Keratinocyte (primary cell): Measurements from ENCODE around the gene TMA7B. TPM values are rescaled to one million over a fixed set of nuclear protein-coding genes. Genes with fewer than 3 reads are reported as not detected.

Experiments
- DNase-seq: peaks from one replicate; pipeline ENCODE4 v3.0.0-alpha.2; 2011; ENCODE audit warnings: low read depth, missing footprints, low spot score
- FAIRE-seq: peaks from 2 replicates; lab custom pipeline; 2011; peaks lifted over from hg19 to GRCh38; lab: Jason Lieb, UNC
- H2AFZ ChIP-seq: 2 replicates; pipeline ENCODE4 v1.6.0; 2012; ENCODE audit warnings: low read length, control low read depth, inconsistent platforms; ENCODE audit not compliant: control insufficient read depth
- H3K27ac ChIP-seq: 2 replicates; pipeline ENCODE4 v1.5.1; 2011; ENCODE audit warnings: low read length; ENCODE audit not compliant: control insufficient read depth, insufficient read depth
- H3K27me3 ChIP-seq: 3 replicates; pipeline ENCODE4 v1.6.0; 2011; ENCODE audit warnings: low read length; ENCODE audit not compliant: control insufficient read depth, insufficient read depth; ENCODE audit errors: extremely low read depth
- H3K36me3 ChIP-seq, 2 experiments: 2 replicates in 1 of 2; 3 replicates in 1 of 2; pipeline ENCODE4 v1.5.1; 2011; ENCODE audit warnings: low read length in 2 of 2, mild to moderate bottlenecking in 1 of 2; ENCODE audit not compliant: control insufficient read depth in 2 of 2, insufficient read depth in 2 of 2; ENCODE audit errors: extremely low read depth in 1 of 2
- H3K4me1 ChIP-seq: 3 replicates; pipeline ENCODE4 v1.5.1; 2011; ENCODE audit warnings: low read length; ENCODE audit not compliant: control insufficient read depth, insufficient read depth; ENCODE audit errors: extremely low read depth
- H3K4me2 ChIP-seq: 3 replicates; pipeline ENCODE4 v1.6.0; 2011; ENCODE audit warnings: low read depth, low read length; ENCODE audit not compliant: control insufficient read depth, insufficient read depth; ENCODE audit errors: extremely low read depth
- H3K4me3 ChIP-seq, 3 experiments: fragments of 200-600 bp in 1 of 3; sonication (generic) in 1 of 3; 2 replicates in 2 of 3; 3 replicates in 1 of 3; pipeline ENCODE4 v1.5.1; 2011 to 2016; ENCODE audit warnings: low read length in 3 of 3, mild to moderate bottlenecking in 3 of 3, control low read depth in 2 of 3, inconsistent platforms in 1 of 3, low read depth in 1 of 3, mixed read lengths in 1 of 3, mixed run types in 1 of 3, moderate library complexity in 1 of 3; ENCODE audit not compliant: control insufficient read depth in 2 of 3, insufficient read depth in 2 of 3; ENCODE audit errors: extremely low read depth in 1 of 3
- H3K79me2 ChIP-seq: 2 replicates; pipeline ENCODE4 v1.6.0; 2012; ENCODE audit warnings: low read length; ENCODE audit not compliant: control insufficient read depth, insufficient read depth
- H3K9ac ChIP-seq: 3 replicates; pipeline ENCODE4 v1.6.0; 2011; ENCODE audit warnings: low read length; ENCODE audit not compliant: control insufficient read depth, insufficient read depth; ENCODE audit errors: extremely low read depth
- H3K9me1 ChIP-seq: 3 replicates; pipeline ENCODE4 v1.6.0; 2011; ENCODE audit warnings: low read length; ENCODE audit not compliant: control insufficient read depth, insufficient read depth; ENCODE audit errors: extremely low read depth
- H3K9me3 ChIP-seq: 2 replicates; pipeline ENCODE4 v1.5.1; 2012; ENCODE audit warnings: low read depth, low read length; ENCODE audit not compliant: control insufficient read depth
- H4K20me1 ChIP-seq: 3 replicates; pipeline ENCODE4 v1.6.0; 2011; ENCODE audit warnings: low read length; ENCODE audit not compliant: control insufficient read depth, insufficient read depth; ENCODE audit errors: extremely low read depth
- EZH2 ChIP-seq: IDR thresholded peaks from one replicate; pipeline ENCODE4 v1.6.1; 2012; ENCODE audit warnings: inconsistent platforms, mild to moderate bottlenecking, low read length, moderate library complexity
- dilution Hi-C: fragments of 300-500 bp; cut with MboI; formaldehyde crosslinking; loops from one replicate; pipeline ENCODE4 v1.7.0; 2020; ENCODE audit warnings: low sequenced_read_pairs; ENCODE audit not compliant: extremely low pct_ligation_motif_present
- polyA plus RNA-seq, 5 experiments: library from polyadenylated mRNA; depleted of rRNA in 3 of 5; stranded (reverse) in 3 of 5; stranded (forward) in 1 of 5; unstranded in 1 of 5; fragments of >200 nt; gene quantifications; 1 replicate in 1 of 5; 2 replicates in 3 of 5; 3 replicates in 1 of 5; pipeline versions ENCODE4 v1.2.1 to v1.2.3, GENCODE V29; 2011 to 2012; ENCODE audit warnings: missing spikeins in 2 of 5, low read depth in 1 of 5, low replicate concordance in 1 of 5
- TF ChIP-seq, protein P1 (sequence below), 3 experiments: IDR thresholded peaks in 1 of 3; conservative IDR thresholded peaks in 1 of 3; optimal IDR thresholded peaks in 1 of 3; 2 replicates in 2 of 3; 3 replicates in 1 of 3; pipeline versions ENCODE3 to v1.5.1; 2011; ENCODE audit warnings: low read length in 3 of 3, mild to moderate bottlenecking in 3 of 3, moderate library complexity in 2 of 3, control low read depth in 1 of 3, inconsistent platforms in 1 of 3; ENCODE audit not compliant: insufficient read depth in 2 of 3; ENCODE audit errors: extremely low read depth in 1 of 3

Gene TMA7B
- polyA plus RNA-seq, 1 donor (not counting 4 experiments of a cell fraction or from before 2014, with no cell fraction given): not detected

DNA sequence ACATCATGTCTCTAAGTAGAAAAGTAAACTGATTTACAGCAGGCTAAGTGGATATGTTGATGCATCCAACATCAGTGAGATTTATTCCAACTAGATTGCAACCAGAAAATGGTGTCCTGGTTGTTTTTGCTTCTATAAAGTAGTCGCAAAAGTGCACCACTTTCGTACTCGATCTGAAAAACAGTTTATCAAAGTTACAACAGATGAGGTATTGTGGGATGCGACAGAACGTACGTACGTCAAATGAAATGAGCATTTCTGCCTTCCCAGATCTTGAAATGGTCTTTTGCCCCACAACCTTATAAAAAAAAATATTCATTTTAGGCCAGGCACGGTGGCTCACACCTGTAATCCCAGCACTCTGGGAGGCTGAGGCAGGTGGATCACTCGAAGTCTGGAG is 45.6 kb upstream of the TMA7B start:
- H3K9ac ChIP-seq: no peak overlapping the region
- H3K27ac ChIP-seq: no peak overlapping the region
- no peaks in the 10 kb centered on the region for H3K9me3 ChIP-seq
- DNase-seq: no peak
- H3K4me3 ChIP-seq: no peak overlapping the region
- H3K79me2 ChIP-seq: no peaks in the 10 kb centered on the region
- peaks cover 25% of the 10 kb centered on the region for H3K27me3 ChIP-seq
- TF ChIP-seq EZH2: no peak
- TF ChIP-seq, protein P1, sequence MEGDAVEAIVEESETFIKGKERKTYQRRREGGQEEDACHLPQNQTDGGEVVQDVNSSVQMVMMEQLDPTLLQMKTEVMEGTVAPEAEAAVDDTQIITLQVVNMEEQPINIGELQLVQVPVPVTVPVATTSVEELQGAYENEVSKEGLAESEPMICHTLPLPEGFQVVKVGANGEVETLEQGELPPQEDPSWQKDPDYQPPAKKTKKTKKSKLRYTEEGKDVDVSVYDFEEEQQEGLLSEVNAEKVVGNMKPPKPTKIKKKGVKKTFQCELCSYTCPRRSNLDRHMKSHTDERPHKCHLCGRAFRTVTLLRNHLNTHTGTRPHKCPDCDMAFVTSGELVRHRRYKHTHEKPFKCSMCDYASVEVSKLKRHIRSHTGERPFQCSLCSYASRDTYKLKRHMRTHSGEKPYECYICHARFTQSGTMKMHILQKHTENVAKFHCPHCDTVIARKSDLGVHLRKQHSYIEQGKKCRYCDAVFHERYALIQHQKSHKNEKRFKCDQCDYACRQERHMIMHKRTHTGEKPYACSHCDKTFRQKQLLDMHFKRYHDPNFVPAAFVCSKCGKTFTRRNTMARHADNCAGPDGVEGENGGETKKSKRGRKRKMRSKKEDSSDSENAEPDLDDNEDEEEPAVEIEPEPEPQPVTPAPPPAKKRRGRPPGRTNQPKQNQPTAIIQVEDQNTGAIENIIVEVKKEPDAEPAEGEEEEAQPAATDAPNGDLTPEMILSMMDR (optimal IDR thresholded peaks at IDR 0.05 in 1 of 3, IDR thresholded peaks at IDR 0.05 in 1 of 3, conservative IDR thresholded peaks at IDR 0.05 in 1 of 3; ENCODE audit: extremely low read depth in 1 of 3, insufficient read depth in 2 of 3, low read length in 3 of 3): no peak
- dilution Hi-C loops: no loop called here
- no peaks in the 10 kb centered on the region for H3K36me3 ChIP-seq
- H3K9me1 ChIP-seq: no peaks in the 10 kb centered on the region
- H3K4me2 ChIP-seq: no peak overlapping the region
- no peak for FAIRE-seq
- H4K20me1 ChIP-seq: no peaks in the 10 kb centered on the region
- no peaks in the 10 kb centered on the region for H3K4me1 ChIP-seq
- no peak overlapping the region for H2AFZ ChIP-seq

DNA sequence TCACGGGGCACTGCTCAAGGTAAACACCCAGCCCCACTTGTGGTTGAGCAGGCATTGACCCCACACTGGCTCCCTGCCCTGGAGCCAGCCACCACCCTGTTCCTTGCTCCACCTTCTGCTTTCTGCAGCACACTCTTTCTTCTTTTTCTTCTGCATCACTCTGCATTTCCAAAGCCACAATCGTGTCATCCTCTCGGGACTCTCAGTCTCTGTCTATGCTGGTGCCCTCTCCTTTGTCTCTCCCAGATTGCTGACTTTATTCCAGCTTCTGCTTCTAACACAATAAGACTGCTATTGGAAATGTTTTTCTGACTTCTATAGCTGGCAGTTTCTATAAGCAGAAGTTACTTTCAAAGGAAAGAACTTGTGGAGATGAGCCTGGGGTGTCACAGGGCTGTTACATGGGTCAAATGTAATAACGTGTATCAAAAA is 44.9 kb upstream of the TMA7B start:
- FAIRE-seq (no peak), DNase-seq (no peak)
- dilution Hi-C loops: no loop called here
- TF ChIP-seq EZH2: no peak
- TF ChIP-seq, protein P1 (optimal IDR thresholded peaks at IDR 0.05 in 1 of 3, IDR thresholded peaks at IDR 0.05 in 1 of 3, conservative IDR thresholded peaks at IDR 0.05 in 1 of 3; ENCODE audit: extremely low read depth in 1 of 3, insufficient read depth in 2 of 3, low read length in 3 of 3): no peak
- Histone ChIP-seq H3K4me3 (no peak overlapping the region), H3K9ac (no peak overlapping the region), H3K4me1 (no peaks in the 10 kb centered on the region), H3K9me1 (no peaks in the 10 kb centered on the region), H3K9me3 (no peaks in the 10 kb centered on the region), H3K79me2 (no peaks in the 10 kb centered on the region), H4K20me1 (no peaks in the 10 kb centered on the region), H3K4me2 (no peak overlapping the region), H3K36me3 (no peaks in the 10 kb centered on the region), H3K27me3 (peaks cover 25% of the 10 kb centered on the region), H3K27ac (no peak overlapping the region), H2AFZ (no peak overlapping the region)
